ENCODE results near the gene PLEKHO1.
"Not testable (repeated sequence)": the region's sequence is repeated elsewhere in the genome, so short reads cannot be mapped to it uniquely, and the experiment has no call there.

PLEKHO1 gene, protein sequence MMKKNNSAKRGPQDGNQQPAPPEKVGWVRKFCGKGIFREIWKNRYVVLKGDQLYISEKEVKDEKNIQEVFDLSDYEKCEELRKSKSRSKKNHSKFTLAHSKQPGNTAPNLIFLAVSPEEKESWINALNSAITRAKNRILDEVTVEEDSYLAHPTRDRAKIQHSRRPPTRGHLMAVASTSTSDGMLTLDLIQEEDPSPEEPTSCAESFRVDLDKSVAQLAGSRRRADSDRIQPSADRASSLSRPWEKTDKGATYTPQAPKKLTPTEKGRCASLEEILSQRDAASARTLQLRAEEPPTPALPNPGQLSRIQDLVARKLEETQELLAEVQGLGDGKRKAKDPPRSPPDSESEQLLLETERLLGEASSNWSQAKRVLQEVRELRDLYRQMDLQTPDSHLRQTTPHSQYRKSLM

DNA sequence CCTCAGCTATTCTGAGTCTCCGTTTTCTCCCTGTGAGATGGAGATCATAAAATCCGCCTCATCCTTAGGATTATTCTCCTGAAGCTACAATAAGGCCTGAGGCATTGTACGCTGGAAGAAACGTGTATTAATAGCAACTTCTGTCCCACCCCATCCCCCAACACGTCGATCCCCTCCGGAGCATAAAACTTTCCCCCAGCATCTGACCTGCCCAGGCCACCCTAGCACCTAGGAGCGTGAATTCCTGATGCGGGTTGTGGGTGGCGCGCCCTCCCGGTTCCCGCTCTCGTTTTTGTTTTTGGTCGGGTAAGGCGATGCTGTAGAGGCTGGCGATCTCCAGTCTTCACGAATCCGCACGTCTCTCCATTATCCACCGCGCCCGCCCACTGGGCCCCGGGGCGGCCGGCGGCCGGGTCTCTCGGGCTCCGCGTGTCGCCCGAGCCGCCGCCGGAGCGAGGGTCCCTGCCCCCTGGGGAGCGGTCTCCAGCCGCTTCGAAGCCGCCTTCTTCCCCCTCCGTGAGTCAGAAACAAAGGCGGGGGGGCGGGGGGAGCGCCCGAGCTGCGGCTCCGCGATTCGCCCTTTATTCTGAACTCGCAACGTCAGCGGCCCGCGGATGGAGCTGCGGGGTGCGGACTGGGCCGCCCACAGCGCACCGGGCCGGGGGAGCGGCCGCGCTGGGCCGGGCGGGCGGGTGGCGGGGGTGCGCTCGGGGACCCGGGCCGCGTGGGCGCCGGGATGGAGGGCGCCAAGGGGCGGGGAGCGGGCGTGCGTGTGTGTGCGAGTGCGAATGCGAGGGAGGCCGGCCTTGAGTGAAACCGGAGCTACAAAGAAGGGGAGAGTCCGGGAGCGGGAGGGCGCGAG lies at the start of gene PLEKHO1:
Gene PLEKHO1, plus strand, starts transcription at position 646 of the 862 bp plus-strand sequence. CDS start 342 bp downstream, outside the sequence.
- Mint-ChIP-seq H3K27me3 (no peaks in the 10 kb centered on the region), H3K9me3 (no peaks in the 10 kb centered on the region), H3K27ac (peak within 1 kb of the TSS; percentile 83), H3K36me3 (ENCODE audit: low read depth) (peaks cover 12% of the 10 kb centered on the region), H3K4me3 (peak within 1 kb of the TSS; percentile 83), H3K4me1 (ENCODE audit: low read depth) (peaks cover 68% of the 10 kb centered on the region)

- peaks cover 6% of the 10 kb centered on the region for H3K9me3 Mint-ChIP-seq
- H3K27ac Mint-ChIP-seq, result no peak overlapping the region
- peaks cover 19% of the 10 kb centered on the region for H3K36me3 Mint-ChIP-seq (ENCODE audit: low read depth)
- H3K27me3 Mint-ChIP-seq, result no peaks in the 10 kb centered on the region
- H3K4me1 Mint-ChIP-seq (ENCODE audit: low read depth), result peaks cover 34% of the 10 kb centered on the region
- no peak overlapping the region for H3K4me3 Mint-ChIP-seq
Measured at GRCh38 chr1:150102986-150103385, 46.7 kb upstream of the PLEKHO1 start.

DNA sequence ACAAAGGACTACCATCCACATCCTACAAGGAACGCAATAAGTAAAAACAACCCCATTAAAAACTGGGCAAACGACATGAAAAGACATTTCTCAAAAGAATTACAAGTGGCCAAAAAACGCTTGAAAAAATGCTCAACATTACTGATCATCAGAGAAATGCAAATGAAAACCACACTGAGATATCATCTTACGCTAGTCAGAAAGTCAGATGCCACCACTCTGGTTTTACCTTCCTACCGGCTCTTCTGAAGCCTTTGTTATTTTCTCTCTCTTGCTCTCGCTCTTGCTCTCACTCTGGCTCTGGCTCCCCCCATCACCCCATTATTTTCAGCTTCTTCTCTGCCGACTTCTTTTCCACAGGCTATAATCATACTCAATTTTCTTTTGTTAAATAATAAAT lies 43.4 kb upstream of the PLEKHO1 start:
- Mint-ChIP-seq H3K36me3 (ENCODE audit: low read depth) (peaks cover 17% of the 10 kb centered on the region), H3K27ac (peak overlapping the region; percentile 53), H3K27me3 (no peaks in the 10 kb centered on the region), H3K4me3 (no peak overlapping the region), H3K9me3 (peaks cover 6% of the 10 kb centered on the region), H3K4me1 (ENCODE audit: low read depth) (peaks cover 66% of the 10 kb centered on the region)

DNA sequence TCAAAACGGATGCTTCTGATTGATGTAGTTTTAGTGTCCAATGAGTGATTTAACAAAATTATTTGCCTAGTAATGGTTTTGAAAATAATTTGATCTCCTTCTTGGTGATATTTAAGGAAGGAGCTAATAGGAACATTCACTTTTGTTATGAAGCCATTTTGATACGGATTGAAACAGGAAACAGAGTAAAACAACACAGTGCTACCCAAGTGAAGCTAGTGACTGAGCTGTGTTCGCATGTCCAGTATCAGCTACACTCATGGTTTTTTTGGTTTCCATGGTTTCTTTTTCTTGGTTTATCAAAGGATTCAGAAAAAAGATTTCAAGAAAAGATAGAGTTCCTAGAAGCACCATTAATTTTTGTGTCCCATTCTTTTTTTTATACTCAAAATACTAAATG lies 40.1 kb upstream of the PLEKHO1 start:
- Mint-ChIP-seq H3K4me3 (peak overlapping the region; percentile 45), H3K36me3 (ENCODE audit: low read depth) (peaks cover 43% of the 10 kb centered on the region), H3K27me3 (no peaks in the 10 kb centered on the region), H3K27ac (peak overlapping the region; percentile 33), H3K4me1 (ENCODE audit: low read depth) (peaks cover 60% of the 10 kb centered on the region), H3K9me3 (peaks cover 6% of the 10 kb centered on the region)

DNA sequence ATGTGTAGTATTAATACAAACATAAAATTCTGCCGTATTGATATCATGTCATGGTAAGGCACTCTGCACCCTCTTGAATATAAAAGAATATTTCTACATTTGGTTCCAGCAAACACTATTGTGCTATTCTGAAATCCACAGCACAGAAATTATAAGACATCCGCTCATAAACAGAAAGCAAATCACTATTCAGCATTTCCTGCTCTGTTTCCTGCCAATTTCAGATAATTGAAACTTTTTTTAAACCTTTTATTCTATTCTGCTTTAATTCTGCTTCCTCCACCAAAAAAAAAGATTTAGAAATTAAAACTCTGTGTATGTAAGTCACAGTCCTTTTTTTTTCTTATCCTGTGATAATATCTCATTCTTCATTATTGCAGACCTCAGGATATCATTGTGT lies 39.6 kb upstream of the PLEKHO1 start:
- peak overlapping the region; percentile 33 for H3K27ac Mint-ChIP-seq
- no peaks in the 10 kb centered on the region for H3K27me3 Mint-ChIP-seq
- peaks cover 60% of the 10 kb centered on the region for H3K4me1 Mint-ChIP-seq (ENCODE audit: low read depth)
- peaks cover 7% of the 10 kb centered on the region for H3K9me3 Mint-ChIP-seq
- peak overlapping the region; percentile 45 for H3K4me3 Mint-ChIP-seq
- peaks cover 44% of the 10 kb centered on the region for H3K36me3 Mint-ChIP-seq (ENCODE audit: low read depth)

DNA sequence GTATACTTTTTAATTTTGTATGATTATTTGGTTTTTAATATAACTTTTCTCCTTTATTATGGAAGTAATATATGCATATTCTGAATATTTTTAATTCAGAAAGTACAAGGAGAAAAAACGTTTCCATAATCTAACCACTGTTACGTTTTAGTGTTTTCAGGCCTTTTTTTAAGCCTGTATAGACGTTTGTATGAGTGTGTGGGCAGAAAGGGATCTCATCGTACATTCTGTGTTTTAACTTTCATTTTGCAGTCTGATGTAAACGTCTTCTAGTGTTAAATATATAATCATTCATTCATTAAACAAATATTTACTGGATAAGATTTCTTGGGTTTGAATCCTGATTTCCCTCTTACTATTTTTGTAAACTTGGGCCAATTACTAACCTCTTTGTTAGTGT lies 38.0 kb upstream of the PLEKHO1 start:
- Mint-ChIP-seq H3K9me3 (peaks cover 11% of the 10 kb centered on the region), H3K27me3 (no peaks in the 10 kb centered on the region), H3K36me3 (ENCODE audit: low read depth) (peaks cover 48% of the 10 kb centered on the region), H3K27ac (no peak overlapping the region), H3K4me3 (peak overlapping the region; percentile 44), H3K4me1 (ENCODE audit: low read depth) (peaks cover 45% of the 10 kb centered on the region)

DNA sequence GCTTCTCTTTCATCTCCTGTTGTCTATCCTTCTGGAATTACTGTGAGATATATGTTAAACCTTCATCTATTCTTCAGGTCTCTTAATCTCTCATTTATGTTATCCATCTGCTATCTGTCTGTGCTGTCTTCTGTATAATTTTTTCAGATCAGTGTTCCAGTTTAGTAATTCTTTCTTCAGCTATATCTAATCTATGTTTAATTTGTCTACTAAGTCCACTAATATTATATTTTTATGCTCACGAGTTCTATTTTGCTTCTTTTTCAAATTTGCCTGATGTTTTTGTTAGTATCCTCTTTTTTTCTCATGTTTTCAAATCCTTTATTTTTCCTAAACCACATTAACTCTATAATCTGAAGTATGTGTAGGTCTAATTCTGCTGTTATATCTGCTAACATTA lies 34.6 kb upstream of the PLEKHO1 start:
- Mint-ChIP-seq H3K27me3 (no peaks in the 10 kb centered on the region), H3K4me1 (ENCODE audit: low read depth) (peaks cover 17% of the 10 kb centered on the region), H3K9me3 (peaks cover 11% of the 10 kb centered on the region), H3K36me3 (ENCODE audit: low read depth) (peaks cover 48% of the 10 kb centered on the region), H3K27ac (no peak overlapping the region), H3K4me3 (no peak overlapping the region)

DNA sequence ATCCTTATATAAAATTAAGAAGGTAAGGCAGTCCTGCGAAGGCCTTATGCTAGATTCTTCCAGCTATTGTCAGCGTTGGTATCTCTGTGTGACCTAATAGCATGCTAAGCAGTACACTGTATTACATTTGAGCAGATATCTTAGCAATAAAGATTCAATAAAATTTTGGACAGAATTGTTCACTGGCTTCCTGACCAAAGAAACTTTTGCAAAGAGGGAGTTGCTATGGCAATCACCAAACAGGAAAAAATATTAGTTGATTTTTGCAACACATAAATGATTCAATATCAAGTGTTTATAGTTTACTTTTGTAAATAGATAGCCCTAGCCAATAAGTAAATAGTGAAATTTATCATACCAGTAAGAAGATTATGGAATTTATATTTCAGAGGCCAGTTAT lies 31.0 kb upstream of the PLEKHO1 start:
- Mint-ChIP-seq H3K27me3 (no peaks in the 10 kb centered on the region), H3K27ac (no peak overlapping the region), H3K36me3 (ENCODE audit: low read depth) (peaks cover 33% of the 10 kb centered on the region), H3K4me1 (ENCODE audit: low read depth) (peaks cover 5% of the 10 kb centered on the region), H3K4me3 (no peak overlapping the region), H3K9me3 (peaks cover 11% of the 10 kb centered on the region)

GRCh38 chr1:150121236-150121862 lies 28.4 kb upstream of the PLEKHO1 start:
- H3K27me3 Mint-ChIP-seq, result no peaks in the 10 kb centered on the region
- H3K9me3 Mint-ChIP-seq, result no peaks in the 10 kb centered on the region
- peaks cover 5% of the 10 kb centered on the region for H3K4me1 Mint-ChIP-seq (ENCODE audit: low read depth)
- no peak overlapping the region for H3K27ac Mint-ChIP-seq
- H3K4me3 Mint-ChIP-seq, result no peak overlapping the region
- H3K36me3 Mint-ChIP-seq (ENCODE audit: low read depth), result peaks cover 10% of the 10 kb centered on the region

DNA sequence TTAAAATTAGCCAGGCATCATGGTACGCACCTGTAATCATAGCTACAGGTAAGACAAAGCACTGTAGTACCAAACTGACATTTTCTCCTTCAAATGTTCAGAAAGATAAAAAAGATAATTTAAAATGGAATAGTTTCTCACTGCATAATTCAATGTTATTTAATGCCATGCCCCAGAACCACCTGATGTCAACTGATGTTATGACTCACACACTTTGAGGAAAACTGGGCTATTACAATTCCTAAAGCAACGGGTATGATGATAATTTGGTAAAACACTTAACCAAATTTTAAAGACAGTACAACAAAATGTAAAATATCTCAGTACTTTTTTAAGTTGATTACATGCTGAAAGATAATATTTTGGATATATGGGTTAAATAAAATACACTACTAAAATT lies 22.9 kb upstream of the PLEKHO1 start:
- Mint-ChIP-seq H3K4me3 (no peak overlapping the region), H3K27me3 (no peaks in the 10 kb centered on the region), H3K9me3 (no peaks in the 10 kb centered on the region), H3K36me3 (ENCODE audit: low read depth) (peaks cover 23% of the 10 kb centered on the region), H3K4me1 (ENCODE audit: low read depth) (peaks cover 19% of the 10 kb centered on the region), H3K27ac (no peak overlapping the region)

DNA sequence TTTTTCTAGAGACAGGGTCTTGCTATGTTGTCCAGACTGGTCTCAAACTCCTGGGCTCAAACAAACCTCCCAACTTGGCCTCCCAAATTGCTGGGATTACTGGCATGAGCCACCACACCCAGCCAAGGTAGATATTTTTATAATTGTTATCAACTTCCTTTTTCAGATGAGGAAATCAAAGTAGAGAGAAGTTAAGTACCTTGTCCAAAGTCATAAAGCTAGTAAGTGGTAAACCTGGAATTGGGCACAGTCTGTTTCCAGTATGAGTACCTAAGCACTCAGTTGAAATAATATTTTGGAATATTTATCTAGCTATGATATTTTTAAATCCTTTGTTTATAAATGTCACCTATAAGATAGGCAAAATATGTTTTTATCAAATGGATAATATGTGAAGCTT lies 22.3 kb upstream of the PLEKHO1 start:
- H3K4me1 Mint-ChIP-seq (ENCODE audit: low read depth), result peaks cover 19% of the 10 kb centered on the region
- no peaks in the 10 kb centered on the region for H3K9me3 Mint-ChIP-seq
- peaks cover 17% of the 10 kb centered on the region for H3K36me3 Mint-ChIP-seq (ENCODE audit: low read depth)
- no peak overlapping the region for H3K4me3 Mint-ChIP-seq
- H3K27me3 Mint-ChIP-seq, result no peaks in the 10 kb centered on the region
- H3K27ac Mint-ChIP-seq, result peak overlapping the region; percentile 16

DNA sequence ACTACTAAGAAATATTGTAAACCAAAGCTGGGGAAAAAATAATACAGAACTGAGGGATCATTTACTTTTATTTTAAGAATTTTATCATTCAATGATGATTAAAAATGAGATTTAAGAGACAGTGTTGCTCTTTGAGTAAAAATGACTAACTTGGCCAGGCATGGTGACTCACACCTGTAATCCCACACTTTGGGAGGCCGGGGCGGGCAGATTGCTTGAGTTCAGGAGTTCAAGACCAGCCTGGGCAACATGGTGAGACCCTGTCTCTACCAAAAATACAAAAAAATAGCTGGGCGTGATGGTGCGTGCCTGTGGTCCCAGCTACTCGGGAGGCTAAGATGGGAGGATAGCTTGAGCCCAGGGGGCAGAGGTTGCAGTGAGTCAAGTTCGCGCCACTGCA lies 21.8 kb upstream of the PLEKHO1 start:
- Mint-ChIP-seq H3K4me1 (ENCODE audit: low read depth) (peaks cover 19% of the 10 kb centered on the region), H3K27ac (peak overlapping the region; percentile 60), H3K36me3 (ENCODE audit: low read depth) (peaks cover 16% of the 10 kb centered on the region), H3K27me3 (no peaks in the 10 kb centered on the region), H3K4me3 (no peak overlapping the region), H3K9me3 (no peaks in the 10 kb centered on the region)

- Mint-ChIP-seq H3K36me3 (ENCODE audit: low read depth) (peaks cover 11% of the 10 kb centered on the region), H3K9me3 (no peaks in the 10 kb centered on the region), H3K4me1 (ENCODE audit: low read depth) (peaks cover 12% of the 10 kb centered on the region), H3K27me3 (no peaks in the 10 kb centered on the region), H3K4me3 (no peak overlapping the region), H3K27ac (no peak overlapping the region)
Measured at GRCh38 chr1:150132372-150132771, 17.3 kb upstream of the PLEKHO1 start.

GRCh38 chr1:150134537-150134936 lies 15.2 kb upstream of the PLEKHO1 start:
- Mint-ChIP-seq H3K27ac (no peak overlapping the region), H3K27me3 (no peaks in the 10 kb centered on the region), H3K4me3 (no peak overlapping the region), H3K9me3 (no peaks in the 10 kb centered on the region), H3K4me1 (ENCODE audit: low read depth) (no peaks in the 10 kb centered on the region), H3K36me3 (ENCODE audit: low read depth) (peaks cover 4% of the 10 kb centered on the region)

GRCh38 chr1:150135400-150135799 lies 14.3 kb upstream of the PLEKHO1 start:
- not testable (repeated sequence) for H3K4me3 Mint-ChIP-seq; H3K4me1 Mint-ChIP-seq (ENCODE audit: low read depth); H3K27ac Mint-ChIP-seq; H3K9me3 Mint-ChIP-seq; H3K36me3 Mint-ChIP-seq (ENCODE audit: low read depth); H3K27me3 Mint-ChIP-seq

Data from stimulated activated naive CD8-positive, alpha-beta T cell treated with anti-CD3 and anti-CD28 coated beads, Interleukin-15, Interleukin-2, amounts not matched to agents 100 ng/mL and 50 ng/mL, for 24 hours (primary cell).